HepG2 (cell line): ENCODE results near the gene ABHD17C. TPM values are rescaled to one million over a fixed set of nuclear protein-coding genes. Genes with fewer than 3 reads are reported as not detected.

Source experiments
- HCFC1 ChIP-seq: fragments of 150-350 bp; IDR thresholded peaks from 2 replicates; pipeline ENCODE4 v1.6.1; 2014; ENCODE audit warnings: low read depth, low read length
- NR0B2 ChIP-seq: sonication (generic); formaldehyde crosslinking; IDR thresholded peaks from 2 replicates; pipeline ENCODE4 v1.4.0; 2020; ENCODE audit warnings: mild to moderate bottlenecking, missing genetic modification reagents
- PITX1 ChIP-seq: sonication (generic); formaldehyde crosslinking; IDR thresholded peaks from 2 replicates; pipeline ENCODE4 v1.5.1; 2020; ENCODE audit warnings: mild to moderate bottlenecking, missing genetic modification reagents
- PLRG1 ChIP-seq: fragments of 450-650 bp; conservative IDR thresholded peaks from 2 replicates; pipeline ENCODE4 v1.6.1; 2016
- STAT5B ChIP-seq: sonication (generic); formaldehyde crosslinking; IDR thresholded peaks from 2 replicates; pipeline ENCODE4 v1.4.0; 2020; ENCODE audit warnings: missing genetic modification reagents
- ZBTB14 ChIP-seq: sonication (generic); formaldehyde crosslinking; IDR thresholded peaks from 2 replicates; pipeline ENCODE4 v1.4.0; 2020; ENCODE audit warnings: missing genetic modification reagents
- ZC3H13 ChIP-seq: sonication (generic); formaldehyde crosslinking; IDR thresholded peaks from 2 replicates; pipeline ENCODE4 v1.8.1; 2023; ENCODE audit warnings: mild to moderate bottlenecking, missing genetic modification reagents, moderate library complexity
- ZNF343 ChIP-seq: sonication (generic); formaldehyde crosslinking; IDR thresholded peaks from 2 replicates; pipeline ENCODE4 v1.4.0; 2020; ENCODE audit warnings: mild to moderate bottlenecking, missing genetic modification reagents
- ZNF431 ChIP-seq: sonication (generic); formaldehyde crosslinking; IDR thresholded peaks from 2 replicates; pipeline ENCODE4 v1.9.0; 2022; ENCODE audit warnings: missing genetic modification reagents, low read depth, mild to moderate bottlenecking, borderline replicate concordance
- ZNF629 ChIP-seq: sonication (generic); formaldehyde crosslinking; conservative IDR thresholded peaks from 2 replicates; pipeline ENCODE4 v1.5.0; 2020; ENCODE audit warnings: missing genetic modification reagents
- ZNF710 ChIP-seq: sonication (generic); formaldehyde crosslinking; IDR thresholded peaks from 2 replicates; pipeline ENCODE4 v1.5.0; 2020; ENCODE audit warnings: mild to moderate bottlenecking, missing genetic modification reagents, borderline replicate concordance
- ZNF782 ChIP-seq: sonication (generic); formaldehyde crosslinking; IDR thresholded peaks from 2 replicates; pipeline ENCODE4 v1.4.0; 2020; ENCODE audit warnings: missing genetic modification reagents, mild to moderate bottlenecking, borderline replicate concordance
- polyA plus RNA-seq, 8 experiments: library from polyadenylated mRNA; depleted of rRNA in 3 of 8; stranded (reverse) in 7 of 8; unstranded in 1 of 8; fragments of >200 nt; fragmentation: Illumina TruSeq in 4 of 8; extraction: Trizol in 4 of 8; gene quantifications; 2 replicates each; pipeline versions ENCODE4 v1.2.1 to v1.2.3, GENCODE V29; 2011 to 2016; ENCODE audit warnings: low read depth in 4 of 8, missing spikeins in 1 of 8, mixed read lengths in 1 of 8; ENCODE audit not compliant: insufficient read depth in 1 of 8
- total RNA-seq, 5 experiments: library from RNA; depleted of rRNA; stranded (reverse); fragments of >200 nt; fragmentation: Illumina TruSeq; extraction: Trizol; gene quantifications; 2 replicates each; pipeline ENCODE4 v1.2.3, GENCODE V29; 2016; ENCODE audit warnings: low read depth in 1 of 5
- TF ChIP-seq, protein P1 (sequence below): sonication (generic); formaldehyde crosslinking; IDR thresholded peaks from 2 replicates; pipeline ENCODE4 v1.4.0; 2020; ENCODE audit warnings: mild to moderate bottlenecking, missing genetic modification reagents
- TF ChIP-seq, protein P2 (sequence below): IDR thresholded peaks from 2 replicates; pipeline ENCODE4 v1.6.1; 2016; ENCODE audit warnings: low read depth
- TF ChIP-seq, protein P3 (sequence below): sonication (generic); formaldehyde crosslinking; conservative IDR thresholded peaks from 2 replicates; pipeline ENCODE4 v1.8.0; 2022; ENCODE audit warnings: low read depth, missing genetic modification reagents

The ABHD17C gene
- total and polyA plus RNA-seq, 2 of the 13 experiments (the other 11 are each of a cell fraction or from before 2014, with no cell fraction given), result 2.9 to 3.9 TPM

DNA sequence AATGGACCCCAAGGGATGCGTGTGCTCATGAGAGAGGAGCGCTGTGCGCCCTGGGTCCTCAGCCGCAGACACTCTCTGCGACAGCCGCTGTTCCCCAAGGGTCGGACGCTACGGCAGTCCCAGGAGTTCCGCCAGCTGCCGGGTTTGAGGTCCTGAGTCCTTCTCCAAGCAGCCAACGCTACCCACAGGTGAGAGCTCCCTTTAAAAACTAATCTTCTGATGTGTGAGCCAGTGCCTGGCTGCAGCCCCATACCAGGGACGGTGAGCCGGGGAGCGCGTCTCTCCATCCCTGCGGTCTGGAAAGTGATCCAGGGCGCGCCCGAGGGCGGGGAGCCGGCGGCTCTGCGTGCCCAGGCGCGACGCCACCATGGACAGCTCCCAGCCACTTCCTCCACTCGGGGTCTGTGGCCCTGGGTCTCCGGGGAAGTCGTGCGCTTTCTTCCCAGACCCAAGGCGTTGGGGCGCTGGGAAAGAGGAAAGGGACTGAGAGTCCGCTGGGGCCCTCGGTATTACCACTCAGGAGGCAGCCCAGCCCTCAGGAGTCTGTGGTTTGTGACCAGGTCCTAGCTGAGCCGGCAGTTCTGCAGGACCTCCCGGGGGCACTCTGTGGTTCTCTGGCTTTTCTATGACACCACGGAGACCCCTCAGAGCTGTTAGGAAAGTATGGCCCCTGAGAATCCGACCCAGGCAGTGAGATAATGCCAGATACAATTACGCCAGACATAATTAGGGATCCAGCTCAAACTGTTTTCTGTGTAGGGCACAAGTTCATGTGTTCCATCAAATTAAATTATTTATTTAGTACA is 85.5 kb downstream of the ABHD17C start (continued):
- TF ChIP-seq, protein P1, sequence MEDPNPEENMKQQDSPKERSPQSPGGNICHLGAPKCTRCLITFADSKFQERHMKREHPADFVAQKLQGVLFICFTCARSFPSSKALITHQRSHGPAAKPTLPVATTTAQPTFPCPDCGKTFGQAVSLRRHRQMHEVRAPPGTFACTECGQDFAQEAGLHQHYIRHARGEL (CRISPR knock-in tag), result no peak; the same call in 1 of the 2 replicates
- TF ChIP-seq, protein P2, sequence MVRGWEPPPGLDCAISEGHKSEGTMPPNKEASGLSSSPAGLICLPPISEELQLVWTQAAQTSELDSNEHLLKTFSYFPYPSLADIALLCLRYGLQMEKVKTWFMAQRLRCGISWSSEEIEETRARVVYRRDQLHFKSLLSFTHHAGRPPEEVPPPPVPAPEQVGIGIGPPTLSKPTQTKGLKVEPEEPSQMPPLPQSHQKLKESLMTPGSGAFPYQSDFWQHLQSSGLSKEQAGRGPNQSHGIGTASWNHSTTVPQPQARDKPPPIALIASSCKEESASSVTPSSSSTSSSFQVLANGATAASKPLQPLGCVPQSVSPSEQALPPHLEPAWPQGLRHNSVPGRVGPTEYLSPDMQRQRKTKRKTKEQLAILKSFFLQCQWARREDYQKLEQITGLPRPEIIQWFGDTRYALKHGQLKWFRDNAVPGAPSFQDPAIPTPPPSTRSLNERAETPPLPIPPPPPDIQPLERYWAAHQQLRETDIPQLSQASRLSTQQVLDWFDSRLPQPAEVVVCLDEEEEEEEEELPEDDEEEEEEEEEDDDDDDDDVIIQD, result no peak
- TF ChIP-seq ZNF431 (CRISPR knock-in tag), result peak; percentile 80; the same call in 1 of the 2 replicates
- TF ChIP-seq ZNF710, result no peak
- TF ChIP-seq ZNF343 (CRISPR knock-in tag), result peak; percentile 90
- TF ChIP-seq PITX1, result peak; percentile 60; the same call in 1 of the 2 replicates
- no peak for TF ChIP-seq HCFC1
- TF ChIP-seq NR0B2 (CRISPR knock-in tag), result peak; percentile 91
- peak; percentile 73; the same call in 1 of the 2 replicates for TF ChIP-seq ZBTB14
- TF ChIP-seq ZNF629 (CRISPR knock-in tag), result peak; percentile 41; the same call in 1 of the 2 replicates
- TF ChIP-seq PLRG1, result no peak
- peak; percentile 97; the same call in 1 of the 2 replicates for TF ChIP-seq ZNF782 (CRISPR knock-in tag)
- peak; percentile 94 for TF ChIP-seq STAT5B (CRISPR knock-in tag)
- peak; percentile 63; the same call in 1 of the 2 replicates for TF ChIP-seq ZC3H13 (CRISPR knock-in tag)
- TF ChIP-seq, protein P3, sequence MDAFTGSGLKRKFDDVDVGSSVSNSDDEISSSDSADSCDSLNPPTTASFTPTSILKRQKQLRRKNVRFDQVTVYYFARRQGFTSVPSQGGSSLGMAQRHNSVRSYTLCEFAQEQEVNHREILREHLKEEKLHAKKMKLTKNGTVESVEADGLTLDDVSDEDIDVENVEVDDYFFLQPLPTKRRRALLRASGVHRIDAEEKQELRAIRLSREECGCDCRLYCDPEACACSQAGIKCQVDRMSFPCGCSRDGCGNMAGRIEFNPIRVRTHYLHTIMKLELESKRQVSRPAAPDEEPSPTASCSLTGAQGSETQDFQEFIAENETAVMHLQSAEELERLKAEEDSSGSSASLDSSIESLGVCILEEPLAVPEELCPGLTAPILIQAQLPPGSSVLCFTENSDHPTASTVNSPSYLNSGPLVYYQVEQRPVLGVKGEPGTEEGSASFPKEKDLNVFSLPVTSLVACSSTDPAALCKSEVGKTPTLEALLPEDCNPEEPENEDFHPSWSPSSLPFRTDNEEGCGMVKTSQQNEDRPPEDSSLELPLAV (CRISPR knock-in tag), result no peak
